T-cell (primary cell): ENCODE measurements around the gene RPL19. TPM values are rescaled to one million over a fixed set of nuclear protein-coding genes. Genes with fewer than 3 reads are reported as not detected.
"Not testable (repeated sequence)": the region's sequence is repeated elsewhere in the genome, so short reads cannot be mapped to it uniquely, and the experiment has no call there.

Experiments
- ATAC-seq, 4 experiments: fragments of 200-7000 bp in 3 of 4; fragments of 150-1000 bp in 1 of 4; cut with Tn5 transposase; replicated peaks in 1 of 4; 1 replicate in 3 of 4; 2 replicates in 1 of 4; pipeline ENCODE4 v1.10.0; 2021; ENCODE audit warnings: moderate library complexity in 3 of 4, mild to moderate bottlenecking in 2 of 4, moderate number of reproducible peaks in 1 of 4
- CTCF ChIA-PET, 2 donors: fragments of 300-600 bp; sonication (Branson Sonifier 250); formaldehyde crosslinking; loops; one replicate each; lab custom pipeline; 2022; ENCODE audit warnings: antibody characterized with exemption in 2 of 2; lab: Charles Lee
- POLR2A ChIA-PET, 2 donors: fragments of 300-600 bp; sonication (Branson Sonifier 250); formaldehyde crosslinking; loops; one replicate each; lab custom pipeline; 2022; ENCODE audit warnings: antibody characterized with exemption in 2 of 2; lab: Charles Lee
- DNase-seq, 35 experiments: peaks; one replicate each; pipeline versions ENCODE4 v3.0.0 to v3.0.0-alpha.2; 2013 to 2023
- H3K27ac ChIP-seq: one replicate; pipeline ENCODE4 v1.5.1; 2013; ENCODE audit warnings: low read length
- H3K27me3 ChIP-seq, 2 experiments: replicated peaks in 1 of 2; 1 replicate in 1 of 2; 2 replicates in 1 of 2; pipeline versions ENCODE4 v1.6.1 to v1.7.0; 2013; ENCODE audit warnings: low read length in 1 of 2, mixed read lengths in 1 of 2; ENCODE audit not compliant: control insufficient read depth in 2 of 2, insufficient read depth in 2 of 2; ENCODE audit errors: extremely low read depth in 1 of 2
- H3K36me3 ChIP-seq, 2 donors: 1 replicate in 1 of 2; 2 replicates in 1 of 2; pipeline versions ENCODE4 v1.6.1 to v1.7.0; 2013; ENCODE audit warnings: low read length in 1 of 2; ENCODE audit not compliant: control insufficient read depth in 2 of 2, insufficient read depth in 1 of 2; ENCODE audit errors: extremely low read depth in 1 of 2
- H3K4me1 ChIP-seq, 2 experiments: 1 replicate in 1 of 2; 2 replicates in 1 of 2; pipeline versions ENCODE4 v1.6.1 to v1.7.0; 2013; ENCODE audit warnings: low read length in 2 of 2, mixed read lengths in 1 of 2; ENCODE audit not compliant: insufficient read depth in 2 of 2, control insufficient read depth in 1 of 2; ENCODE audit errors: extremely low read depth in 1 of 2
- H3K4me3 ChIP-seq, 2 donors: 1 replicate in 1 of 2; 2 replicates in 1 of 2; pipeline versions ENCODE4 v1.5.1 to v1.7.0; 2013; ENCODE audit warnings: mild to moderate bottlenecking in 2 of 2, low read length in 1 of 2, moderate library complexity in 1 of 2; ENCODE audit not compliant: control insufficient read depth in 1 of 2; ENCODE audit errors: extremely low read depth in 1 of 2
- H3K9me3 ChIP-seq: 2 replicates; pipeline ENCODE4 v1.7.0; 2013
- H3K27ac Mint-ChIP-seq, 2 donors: one replicate each; pipeline ENCODE4 v1.8.0; 2020 to 2021; ENCODE audit warnings: mild to moderate bottlenecking in 2 of 2, mixed read lengths in 2 of 2
- H3K27me3 Mint-ChIP-seq, 2 donors: one replicate each; pipeline ENCODE4 v1.8.0; 2021 to 2022; ENCODE audit warnings: mixed read lengths in 2 of 2
- H3K36me3 Mint-ChIP-seq: one replicate; pipeline ENCODE4 v1.8.0; 2021; ENCODE audit warnings: mixed read lengths
- H3K4me1 Mint-ChIP-seq, 3 donors: one replicate each; pipeline ENCODE4 v1.8.0; 2020 to 2022; ENCODE audit warnings: mixed read lengths in 3 of 3, mild to moderate bottlenecking in 1 of 3
- H3K4me3 Mint-ChIP-seq, 3 donors: one replicate each; pipeline ENCODE4 v1.8.0; 2020 to 2022; ENCODE audit warnings: mild to moderate bottlenecking in 3 of 3, mixed read lengths in 3 of 3, moderate library complexity in 3 of 3
- H3K9me3 Mint-ChIP-seq, 3 donors: one replicate each; pipeline ENCODE4 v1.8.0; 2020 to 2022; ENCODE audit warnings: mixed read lengths in 3 of 3
- WGBS: methylation state at CpG from one replicate; pipeline ENCODE4 v1.1.5; 2013; ENCODE audit warnings: missing lambda C conversion rate; ENCODE audit not compliant: insufficient coverage; 5-methylcytosine and 5-hydroxymethylcytosine counted together
- total RNA-seq, 35 experiments: library from RNA in 6 of 35; stranded (reverse) in 6 of 35; fragments of 120-200 nt in 1 of 35; gene quantifications; one replicate each; pipeline versions ENCODE4 v1.2.1 to v1.2.4 and lab custom pipeline; 2013 to 2026

Gene RPL19
- total RNA-seq, 5 donors from 2014 or later (not counting 1 experiment from before 2014, with no cell fraction given): 2,988 to 3,293 (median 3,174) TPM

DNA sequence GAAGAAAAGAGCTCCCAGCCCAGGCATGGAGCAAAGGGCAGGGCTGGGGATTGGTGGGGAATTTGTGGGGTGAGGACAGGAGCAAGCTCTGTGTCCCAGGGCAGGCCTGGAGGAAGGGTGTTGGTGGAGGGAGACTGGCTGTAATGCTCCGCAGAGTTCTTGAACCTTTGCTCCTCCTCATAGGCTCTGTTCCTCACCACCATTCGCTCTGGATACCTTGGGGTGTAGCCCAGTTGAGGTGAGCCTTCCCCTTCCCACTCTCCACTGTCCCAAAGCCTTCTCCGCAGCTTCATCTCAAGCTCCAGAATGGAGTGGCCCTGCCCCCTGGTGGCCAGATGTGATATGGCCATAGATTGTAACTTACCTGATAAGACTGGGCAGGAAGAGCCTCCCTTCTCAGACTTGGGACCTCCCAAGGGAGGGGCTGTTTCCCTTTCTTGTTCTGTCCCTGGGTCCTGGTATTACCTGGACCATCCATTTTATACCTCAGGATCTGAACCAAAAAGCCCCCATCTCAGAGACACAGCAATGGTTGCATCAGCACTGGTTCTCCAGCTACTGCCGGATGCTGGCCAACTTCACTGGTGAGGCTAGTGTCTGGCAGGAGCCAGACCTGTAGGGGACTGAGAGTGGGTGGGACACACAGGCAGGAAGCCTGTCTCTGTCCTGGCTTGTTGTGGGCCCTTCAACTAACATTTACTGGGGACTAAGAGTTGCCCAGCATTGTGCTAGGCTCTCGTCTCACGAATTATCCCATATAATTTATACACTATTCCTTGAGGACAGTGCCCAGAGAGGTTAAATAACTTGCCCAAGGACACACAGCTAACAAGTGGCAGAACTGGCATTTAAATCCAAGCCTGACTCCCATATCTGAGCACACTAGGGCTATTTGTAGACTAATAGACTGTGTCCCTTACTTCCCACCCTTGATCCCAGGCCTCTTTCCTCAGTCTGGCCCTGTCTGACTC, 44.8 kb downstream of the RPL19 start:
- no peaks in the 10 kb centered on the region for H3K9me3 ChIP-seq
- Mint-ChIP-seq H3K9me3 (no peaks in the 10 kb centered on the region), H3K4me3 (no peak overlapping the region), H3K27ac (no peak overlapping the region), H3K36me3 (no peaks in the 10 kb centered on the region), H3K4me1 (peaks cover 12 to 15% (median 14%) of the 10 kb centered on the region in 3 donors), H3K27me3 (peaks cover 0 to 2% of the 10 kb centered on the region in 2 donors)
- peaks cover 0 to 15% of the 10 kb centered on the region in 2 experiments for H3K4me1 ChIP-seq
- no peak overlapping the region for H3K27ac ChIP-seq
- WGBS: 73% methylated on average over 4 of the region's 6 CpGs
- H3K36me3 ChIP-seq: no peaks in the 10 kb centered on the region
- CTCF ChIA-PET: interaction anchor here (0.6 to 3.8 kb wide), 16 partner anchors 9 to 270 kb away, joined by 3 to 51 read pairs (median 6); partner anchors contain the start of genes MED1 (in 1 of the 2) and RPL19 (in 1 of the 2)
- H3K27me3 ChIP-seq: peaks cover 0 to 3% of the 10 kb centered on the region in 2 experiments
- POLR2A ChIA-PET: interaction anchor here (0.6 to 0.7 kb wide), 3 partner anchors 13 to 485 kb away, joined by 3 to 14 read pairs (median 3); no protein-coding TSS in a partner anchor
- no peak overlapping the region for H3K4me3 ChIP-seq
- ATAC-seq (peak; percentile 89 to 93 (median 92)), DNase-seq (peak; percentile 58 to 91 (median 79))

DNA sequence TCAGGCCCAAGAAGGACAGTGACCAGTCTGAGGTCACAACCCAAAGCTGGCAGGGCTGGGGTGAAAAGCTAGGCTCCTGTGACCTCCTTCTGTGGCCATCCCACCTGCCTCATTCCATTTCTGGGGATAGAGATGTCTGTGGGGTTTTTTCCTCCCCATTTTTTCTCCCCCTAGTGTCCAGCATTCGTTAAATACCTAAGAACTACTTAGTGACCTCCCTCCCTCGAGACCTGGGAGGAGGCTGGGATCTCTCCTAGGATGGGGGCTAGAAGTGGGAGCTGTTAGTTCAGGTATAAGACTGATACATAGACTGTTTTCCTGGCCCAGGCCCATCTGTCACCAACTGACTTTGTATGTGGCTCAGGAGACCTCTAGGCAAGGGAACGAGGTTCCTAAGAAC, 46.2 kb downstream of the RPL19 start:
- CTCF ChIA-PET: interaction anchor here (0.5 to 0.7 kb wide), 3 partner anchors 23 to 270 kb away, joined by 3 to 4 read pairs (median 3); no protein-coding TSS in a partner anchor
- Mint-ChIP-seq H3K9me3 (no peaks in the 10 kb centered on the region), H3K27ac (no peak overlapping the region), H3K4me3 (no peak overlapping the region), H3K4me1 (peaks cover 9 to 12% (median 12%) of the 10 kb centered on the region in 3 donors), H3K27me3 (peaks cover 0 to 2% of the 10 kb centered on the region in 2 donors), H3K36me3 (no peaks in the 10 kb centered on the region)
- ATAC-seq (no peak), DNase-seq (no peak)
- no peaks in the 10 kb centered on the region for H3K9me3 ChIP-seq
- WGBS: 80% methylated on average over 1 of the region's 3 CpGs
- POLR2A ChIA-PET: no interaction called here
- H3K36me3 ChIP-seq: no peaks in the 10 kb centered on the region
- no peak overlapping the region for H3K27ac ChIP-seq
- H3K4me3 ChIP-seq: no peak overlapping the region
- H3K4me1 ChIP-seq: peaks cover 0 to 13% of the 10 kb centered on the region in 2 experiments
- H3K27me3 ChIP-seq: peaks cover 0 to 3% of the 10 kb centered on the region in 2 experiments

DNA sequence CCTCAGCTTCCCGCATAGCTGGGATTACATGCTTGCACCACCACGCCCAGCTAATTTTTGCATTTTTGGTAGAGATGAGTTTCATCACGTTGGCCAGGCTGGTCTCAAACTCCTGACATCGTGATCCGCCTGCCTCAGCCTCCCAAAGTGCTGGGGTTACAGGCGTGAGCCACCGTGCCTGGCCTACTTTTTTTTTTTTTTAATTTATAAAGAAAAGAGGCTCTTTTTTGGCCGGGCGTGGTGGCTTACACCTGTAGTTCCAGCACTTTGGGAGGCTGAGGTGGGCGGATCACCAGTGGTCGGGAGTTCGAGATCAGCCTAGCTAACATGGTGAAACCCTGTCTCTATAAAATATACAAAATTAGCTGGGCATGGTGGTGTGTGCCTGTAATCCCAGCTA, 50.0 kb downstream of the RPL19 start:
- no CpG with 5 or more reads among the region's 12 CpGs for WGBS
- ChIA-PET CTCF (interaction anchor here in 1 of 2 donors (0.7 to 1.4 kb wide), 2 partner anchors 12 to 267 kb away, joined by 3 read pairs; no protein-coding TSS in a partner anchor), POLR2A (interaction anchor here in 1 of 2 donors (1.0 kb wide), 1 partner anchor 50 kb away, joined by 4 read pairs; the partner anchor contains the start of gene RPL19)
- H3K9me3 ChIP-seq, ATAC-seq, H3K4me1 Mint-ChIP-seq, H3K4me3 ChIP-seq, H3K4me1 ChIP-seq, H3K27ac Mint-ChIP-seq, H3K4me3 Mint-ChIP-seq, DNase-seq, H3K27me3 ChIP-seq, H3K9me3 Mint-ChIP-seq, H3K27ac ChIP-seq, H3K27me3 Mint-ChIP-seq: not testable (repeated sequence)
- H3K36me3 Mint-ChIP-seq: peaks cover 18% of the 10 kb centered on the region
- H3K36me3 ChIP-seq: peaks cover 0 to 16% of the 10 kb centered on the region in 2 donors

DNA sequence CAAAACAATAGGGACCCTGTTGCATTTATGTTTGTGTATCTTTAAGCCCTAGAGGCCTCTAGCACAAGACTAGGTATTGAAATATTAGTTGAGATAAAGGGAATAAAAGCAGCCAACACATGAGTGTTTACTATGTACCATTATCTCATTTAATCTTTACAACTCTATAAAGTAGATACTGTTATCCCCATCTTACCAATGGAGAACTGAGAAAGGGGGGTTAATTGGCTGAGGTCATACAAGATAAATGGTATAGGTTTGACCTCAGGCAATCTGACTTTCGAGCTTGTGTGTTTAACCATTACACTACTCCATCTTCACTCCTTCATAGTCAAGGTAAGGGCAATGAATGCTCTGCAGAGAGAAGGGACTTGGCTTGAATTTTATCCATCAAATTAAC, 51.9 kb downstream of the RPL19 start:
- H3K27me3 ChIP-seq: no peaks in the 10 kb centered on the region
- H3K27ac Mint-ChIP-seq: no peak overlapping the region
- no peaks in the 10 kb centered on the region for H3K4me1 Mint-ChIP-seq
- no peak overlapping the region for H3K4me3 Mint-ChIP-seq
- no peak for ATAC-seq
- ChIA-PET CTCF (no interaction called here), POLR2A (interaction anchor here in 1 of 2 donors (0.7 kb wide), 1 partner anchor 56 kb away, joined by 4 read pairs; no protein-coding TSS in a partner anchor)
- H3K27me3 Mint-ChIP-seq: no peaks in the 10 kb centered on the region
- no peaks in the 10 kb centered on the region for H3K4me1 ChIP-seq
- DNase-seq: no peak
- no peaks in the 10 kb centered on the region for H3K9me3 Mint-ChIP-seq
- H3K36me3 ChIP-seq: peaks cover 0 to 27% of the 10 kb centered on the region in 2 donors
- WGBS: no CpG with 5 or more reads among the region's 1 CpG
- no peak overlapping the region for H3K27ac ChIP-seq
- no peak overlapping the region for H3K4me3 ChIP-seq
- H3K9me3 ChIP-seq: no peaks in the 10 kb centered on the region
- peaks cover 24% of the 10 kb centered on the region for H3K36me3 Mint-ChIP-seq

DNA sequence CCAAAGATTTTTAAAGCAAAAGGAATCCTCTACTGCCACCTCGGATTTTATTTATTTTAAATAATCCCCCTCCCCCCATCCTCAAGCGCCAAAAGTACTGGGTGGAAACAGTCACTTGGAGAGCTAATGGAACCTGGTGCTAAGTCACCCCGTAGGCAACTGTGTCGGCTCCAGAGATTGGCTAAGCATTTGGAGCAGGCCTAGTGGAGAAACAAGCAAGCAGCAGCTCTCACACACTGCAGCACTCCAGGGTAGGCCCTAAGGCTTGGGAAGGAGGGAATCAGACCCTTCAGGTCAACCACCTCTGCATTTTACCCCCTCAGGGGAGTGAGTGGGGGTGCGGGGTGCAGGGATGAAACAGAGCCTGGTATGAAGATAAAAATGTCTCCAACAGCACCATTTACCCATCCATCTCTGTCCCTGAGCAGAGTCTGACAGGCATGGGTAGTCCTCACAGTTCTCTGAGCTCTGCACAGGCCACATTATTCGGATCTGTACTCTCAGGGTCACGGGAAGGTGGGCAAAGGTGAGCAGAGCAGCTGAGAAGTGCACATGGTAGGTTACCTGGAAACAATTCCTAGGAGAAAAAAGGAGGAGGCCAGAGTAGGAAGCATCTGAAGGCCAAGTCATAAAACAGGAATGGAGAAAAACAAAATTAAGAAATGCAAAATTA, 52.8 kb downstream of the RPL19 start:
- Histone ChIP-seq H3K4me1 (no peaks in the 10 kb centered on the region), H3K27ac (no peak overlapping the region), H3K4me3 (no peak overlapping the region), H3K9me3 (no peaks in the 10 kb centered on the region), H3K27me3 (no peaks in the 10 kb centered on the region), H3K36me3 (peaks cover 0 to 33% of the 10 kb centered on the region in 2 donors)
- no peak for ATAC-seq
- Mint-ChIP-seq H3K27me3 (no peaks in the 10 kb centered on the region), H3K27ac (no peak overlapping the region), H3K4me1 (no peaks in the 10 kb centered on the region), H3K9me3 (no peaks in the 10 kb centered on the region), H3K36me3 (peaks cover 33% of the 10 kb centered on the region), H3K4me3 (no peak overlapping the region)
- 93% methylated on average over 4 of the region's 7 CpGs for WGBS
- no peak for DNase-seq
- ChIA-PET CTCF (interaction anchor here in 1 of 2 donors (0.7 kb wide), 1 partner anchor 12 kb away, joined by 9 read pairs; no protein-coding TSS in a partner anchor), POLR2A (interaction anchor here (0.6 to 0.7 kb wide), 2 partner anchors 57 to 146 kb away, joined by 3 to 4 read pairs; no protein-coding TSS in a partner anchor)
